ENCODE results near the gene BMP2K. TPM values are rescaled to one million over a fixed set of nuclear protein-coding genes. Genes with fewer than 3 reads are reported as not detected.

Gene BMP2K
- total RNA-seq, 1 experiment from 2014 or later = 27.4 TPM

- CTCF ChIA-PET = interaction anchor here (1.1 kb wide), 1 partner anchor 14 kb away, joined by 4 read pairs; the partner anchor contains the start of gene PAQR3
- Mint-ChIP-seq H3K4me1 (ENCODE audit: low read depth, unreplicated experiment) (no peaks in the 10 kb centered on the region), H3K36me3 (ENCODE audit: insufficient read depth, unreplicated experiment) (no peaks in the 10 kb centered on the region), H3K9me3 (ENCODE audit: low read depth, unreplicated experiment) (no peaks in the 10 kb centered on the region), H3K27me3 (ENCODE audit: unreplicated experiment) (no peaks in the 10 kb centered on the region), H3K4me3 (ENCODE audit: low read depth, unreplicated experiment) (no peak overlapping the region), H3K27ac (ENCODE audit: unreplicated experiment) (no peak overlapping the region)
- intact Hi-C loops (cut with micrococcal nuclease; ENCODE audit: unreplicated experiment) = loop anchor here (2.0 to 10.0 kb wide), 4 partner anchors 89 to 1382 kb away; partner anchors contain the start of gene CFAP299
- TF ChIP-seq, protein P1, sequence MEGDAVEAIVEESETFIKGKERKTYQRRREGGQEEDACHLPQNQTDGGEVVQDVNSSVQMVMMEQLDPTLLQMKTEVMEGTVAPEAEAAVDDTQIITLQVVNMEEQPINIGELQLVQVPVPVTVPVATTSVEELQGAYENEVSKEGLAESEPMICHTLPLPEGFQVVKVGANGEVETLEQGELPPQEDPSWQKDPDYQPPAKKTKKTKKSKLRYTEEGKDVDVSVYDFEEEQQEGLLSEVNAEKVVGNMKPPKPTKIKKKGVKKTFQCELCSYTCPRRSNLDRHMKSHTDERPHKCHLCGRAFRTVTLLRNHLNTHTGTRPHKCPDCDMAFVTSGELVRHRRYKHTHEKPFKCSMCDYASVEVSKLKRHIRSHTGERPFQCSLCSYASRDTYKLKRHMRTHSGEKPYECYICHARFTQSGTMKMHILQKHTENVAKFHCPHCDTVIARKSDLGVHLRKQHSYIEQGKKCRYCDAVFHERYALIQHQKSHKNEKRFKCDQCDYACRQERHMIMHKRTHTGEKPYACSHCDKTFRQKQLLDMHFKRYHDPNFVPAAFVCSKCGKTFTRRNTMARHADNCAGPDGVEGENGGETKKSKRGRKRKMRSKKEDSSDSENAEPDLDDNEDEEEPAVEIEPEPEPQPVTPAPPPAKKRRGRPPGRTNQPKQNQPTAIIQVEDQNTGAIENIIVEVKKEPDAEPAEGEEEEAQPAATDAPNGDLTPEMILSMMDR (IDR thresholded peaks at IDR 0.05; ENCODE audit: unreplicated experiment) = no peak
- BruUV-seq (replicated peaks) = no TSS peak
- no peak for DNase-seq
Measured at GRCh38 chr4:78953231-78953630, 177.1 kb downstream of the BMP2K start.

DNA sequence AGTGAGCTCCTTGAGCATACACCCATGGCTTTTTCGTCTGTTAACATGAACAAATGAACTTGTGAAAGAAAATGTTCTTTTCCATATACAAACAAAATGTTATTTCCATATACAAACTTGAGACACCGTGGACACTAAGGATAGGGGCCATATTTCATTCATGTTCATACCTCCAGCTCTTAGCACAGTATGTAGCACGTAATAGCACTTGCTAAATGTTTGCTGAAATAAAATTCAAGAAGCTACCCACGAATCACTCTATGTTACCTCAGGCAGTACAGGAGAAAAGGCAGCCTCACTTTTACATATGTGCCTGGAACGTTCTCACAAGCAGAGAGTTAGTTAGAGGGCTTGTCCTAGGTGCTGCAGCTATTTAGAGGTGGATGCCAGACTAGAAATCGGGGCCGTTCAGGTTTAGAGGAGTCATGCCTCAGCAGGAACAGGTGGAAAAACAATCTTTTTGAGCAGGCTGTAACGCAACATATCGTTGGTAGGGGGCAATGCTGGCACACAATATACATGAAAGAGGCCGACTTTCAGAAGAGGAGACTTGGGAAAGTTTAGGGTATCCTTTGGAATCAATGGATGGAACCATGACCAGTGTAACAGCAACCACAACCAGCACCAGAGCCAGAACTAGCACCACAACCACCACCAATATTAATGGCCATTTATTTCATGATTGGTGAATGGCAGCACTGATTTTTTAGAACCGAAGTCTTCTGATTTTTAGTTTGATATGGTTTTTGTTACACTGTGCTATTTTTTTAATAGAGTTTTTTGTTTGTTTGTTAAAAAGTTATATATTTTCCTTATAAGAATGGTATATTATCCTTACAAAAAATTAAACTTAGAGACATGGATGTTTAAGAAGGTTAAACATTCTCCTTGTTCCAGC is 177.9 kb downstream of the BMP2K start:
- intact Hi-C loops (cut with micrococcal nuclease; ENCODE audit: unreplicated experiment) = loop anchor here (2.0 to 10.0 kb wide), 4 partner anchors 88 to 1381 kb away; partner anchors contain the start of gene CFAP299
- DNase-seq = peak; percentile 18
- no peaks in the 10 kb centered on the region for H3K36me3 Mint-ChIP-seq (ENCODE audit: insufficient read depth, unreplicated experiment)
- TF ChIP-seq, protein P1 (IDR thresholded peaks at IDR 0.05; ENCODE audit: unreplicated experiment) = no peak
- H3K4me3 Mint-ChIP-seq (ENCODE audit: low read depth, unreplicated experiment) = no peak overlapping the region
- CTCF ChIA-PET = no interaction called here
- H3K9me3 Mint-ChIP-seq (ENCODE audit: low read depth, unreplicated experiment) = no peaks in the 10 kb centered on the region
- no peaks in the 10 kb centered on the region for H3K27me3 Mint-ChIP-seq (ENCODE audit: unreplicated experiment)
- BruUV-seq (replicated peaks) = no TSS peak
- H3K4me1 Mint-ChIP-seq (ENCODE audit: low read depth, unreplicated experiment) = no peaks in the 10 kb centered on the region
- no peak overlapping the region for H3K27ac Mint-ChIP-seq (ENCODE audit: unreplicated experiment)

- DNase-seq = no peak
- Mint-ChIP-seq H3K36me3 (ENCODE audit: insufficient read depth, unreplicated experiment) (no peaks in the 10 kb centered on the region), H3K9me3 (ENCODE audit: low read depth, unreplicated experiment) (no peaks in the 10 kb centered on the region), H3K27ac (ENCODE audit: unreplicated experiment) (no peak overlapping the region), H3K4me1 (ENCODE audit: low read depth, unreplicated experiment) (no peaks in the 10 kb centered on the region), H3K4me3 (ENCODE audit: low read depth, unreplicated experiment) (no peak overlapping the region), H3K27me3 (ENCODE audit: unreplicated experiment) (no peaks in the 10 kb centered on the region)
- TF ChIP-seq, protein P1 (IDR thresholded peaks at IDR 0.05; ENCODE audit: unreplicated experiment) = no peak
- no TSS peak for BruUV-seq (replicated peaks)
- CTCF ChIA-PET = no interaction called here
- intact Hi-C loops (cut with micrococcal nuclease; ENCODE audit: unreplicated experiment) = loop anchor here (10.0 kb wide), 1 partner anchor 1378 kb away; the partner anchor contains the start of gene CFAP299
Measured at GRCh38 chr4:78956975-78957374, 180.8 kb downstream of the BMP2K start.

- no peaks in the 10 kb centered on the region for H3K9me3 Mint-ChIP-seq (ENCODE audit: low read depth, unreplicated experiment)
- DNase-seq = no peak
- H3K27me3 Mint-ChIP-seq (ENCODE audit: unreplicated experiment) = no peaks in the 10 kb centered on the region
Measured at GRCh38 chr4:78960926-78961325, 184.8 kb downstream of the BMP2K start.

More at GRCh38 chr4:78960926-78961325, 184.8 kb downstream of the BMP2K start:
- no peaks in the 10 kb centered on the region for H3K4me1 Mint-ChIP-seq (ENCODE audit: low read depth, unreplicated experiment)
- CTCF ChIA-PET = no interaction called here
- TF ChIP-seq, protein P1 (IDR thresholded peaks at IDR 0.05; ENCODE audit: unreplicated experiment) = no peak
- no peak overlapping the region for H3K27ac Mint-ChIP-seq (ENCODE audit: unreplicated experiment)
- H3K4me3 Mint-ChIP-seq (ENCODE audit: low read depth, unreplicated experiment) = no peak overlapping the region
- H3K36me3 Mint-ChIP-seq (ENCODE audit: insufficient read depth, unreplicated experiment) = no peaks in the 10 kb centered on the region
- intact Hi-C loops (cut with micrococcal nuclease; ENCODE audit: unreplicated experiment) = loop anchor here (10.0 kb wide), 1 partner anchor 504 kb away; no protein-coding TSS in a partner anchor
- BruUV-seq (replicated peaks) = no TSS peak

Small RNA genes lying within 50 kb of the gene (microRNA-seq; reads per million reads assigned to microRNA genes)
- gene MIR5096 = not detected

Other genes starting within 250 kb of the BMP2K start
- 158 and 188 TPM in 2 replicates for gene ANXA3, start 224.6 kb upstream of the BMP2K start, total RNA-seq (2022)
- gene PAQR3, start 163.1 kb downstream of the BMP2K start, total RNA-seq (2022) = 11.4 and 14.1 TPM in 2 replicates